ENCODE results near the gene PROC. TPM values are rescaled to one million over a fixed set of nuclear protein-coding genes. Genes with fewer than 3 reads are reported as not detected.

PROC gene
- total RNA-seq, 2 experiments from 2014 or later = 0.41 to 0.59 TPM

DNA sequence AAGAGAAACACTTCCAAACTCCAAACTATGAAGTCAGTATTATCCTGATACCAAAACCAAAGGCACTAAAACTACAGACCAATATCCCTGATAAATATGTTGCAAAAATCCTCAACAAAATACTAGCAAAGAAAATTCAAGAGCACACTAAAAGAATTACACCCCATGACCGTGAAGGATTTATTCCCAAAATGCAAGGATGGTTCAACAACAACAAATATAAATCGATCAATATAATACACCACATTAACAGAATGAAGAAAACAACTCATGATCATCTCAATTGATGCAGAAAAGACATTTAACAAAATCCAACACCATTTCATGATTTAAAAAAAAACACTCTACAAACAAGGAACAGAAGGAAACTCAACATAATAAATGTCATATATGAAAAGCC, 57.6 kb downstream of the PROC start:
- ChIA-PET POLR2A (interaction anchor here (0.7 kb wide), 1 partner anchor 48 kb away, joined by 3 read pairs; no protein-coding TSS in a partner anchor), CTCF (ENCODE audit: unreplicated experiment) (no interaction called here)
- H3K9me2 ChIP-seq (ENCODE audit: insufficient read depth, low read length) = no peaks in the 10 kb centered on the region
- no peak overlapping the region for H3K4me2 ChIP-seq (ENCODE audit: low read length)
- H3K36me3 ChIP-seq (ENCODE audit: insufficient read depth, low read length) = peaks cover 22% of the 10 kb centered on the region
- no peak overlapping the region for H3K4me3 ChIP-seq (ENCODE audit: low read depth, low read length, poor library complexity, severe bottlenecking)
- no peaks in the 10 kb centered on the region for H3K79me2 ChIP-seq (ENCODE audit: insufficient read depth, low read depth, low read length)
- no peak overlapping the region for H2AFZ ChIP-seq (ENCODE audit: low read length)
- DNase-seq (ENCODE audit: low spot score) = no peak
- no peak overlapping the region for H3K27ac ChIP-seq (ENCODE audit: low read depth, low read length, poor library complexity, severe bottlenecking)
- no TSS peak for BruUV-seq (replicated peaks)
- intact Hi-C loops (cut with micrococcal nuclease; ENCODE audit: unreplicated experiment) = no loop called here
- no peaks in the 10 kb centered on the region for H3K4me1 ChIP-seq (ENCODE audit: insufficient read depth, low read length, poor library complexity, severe bottlenecking)
- TF ChIP-seq, protein P1, sequence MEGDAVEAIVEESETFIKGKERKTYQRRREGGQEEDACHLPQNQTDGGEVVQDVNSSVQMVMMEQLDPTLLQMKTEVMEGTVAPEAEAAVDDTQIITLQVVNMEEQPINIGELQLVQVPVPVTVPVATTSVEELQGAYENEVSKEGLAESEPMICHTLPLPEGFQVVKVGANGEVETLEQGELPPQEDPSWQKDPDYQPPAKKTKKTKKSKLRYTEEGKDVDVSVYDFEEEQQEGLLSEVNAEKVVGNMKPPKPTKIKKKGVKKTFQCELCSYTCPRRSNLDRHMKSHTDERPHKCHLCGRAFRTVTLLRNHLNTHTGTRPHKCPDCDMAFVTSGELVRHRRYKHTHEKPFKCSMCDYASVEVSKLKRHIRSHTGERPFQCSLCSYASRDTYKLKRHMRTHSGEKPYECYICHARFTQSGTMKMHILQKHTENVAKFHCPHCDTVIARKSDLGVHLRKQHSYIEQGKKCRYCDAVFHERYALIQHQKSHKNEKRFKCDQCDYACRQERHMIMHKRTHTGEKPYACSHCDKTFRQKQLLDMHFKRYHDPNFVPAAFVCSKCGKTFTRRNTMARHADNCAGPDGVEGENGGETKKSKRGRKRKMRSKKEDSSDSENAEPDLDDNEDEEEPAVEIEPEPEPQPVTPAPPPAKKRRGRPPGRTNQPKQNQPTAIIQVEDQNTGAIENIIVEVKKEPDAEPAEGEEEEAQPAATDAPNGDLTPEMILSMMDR (conservative IDR thresholded peaks at IDR 0.05; ENCODE audit: low read length) = no peak
- no peak for TF ChIP-seq EZH2phosphoT487 (IDR thresholded peaks at IDR 0.05; ENCODE audit: borderline replicate concordance, low read depth, low read length)
- 0 out of 2 replicates have a peak, but pooled peaks cover 4% of the 10 kb centered on the region for H4K20me1 ChIP-seq (ENCODE audit: insufficient read depth, low read length)
- peaks cover 13% of the 10 kb centered on the region for H3K9me3 ChIP-seq (ENCODE audit: low read length)

Small RNA genes within 50 kb of the gene (microRNA-seq; reads per million reads assigned to microRNA genes)
- not detected for gene MIR4783 (ENCODE audit: borderline replicate concordance)

Small RNA genes within 50 kb of the gene (small RNA-seq; reads per million reads assigned to genes)
- gene MIR4783 (not detected), gene RNU4-48P (not detected)

Other genes with a start within 250 kb of the PROC start
- gene CYP27C1, start 198.1 kb upstream of the PROC start, total RNA-seq (2014; rRNA removed; shearing (Covaris generic)) = not detected in 2 replicates
- not detected in 2 replicates for gene CYP27C1, start 198.1 kb upstream of the PROC start, total RNA-seq (2022)
- gene ERCC3, start 124.3 kb upstream of the PROC start, total RNA-seq (2014; rRNA removed; shearing (Covaris generic)) = 35.1 and 41.9 TPM in 2 replicates
- gene ERCC3, start 124.3 kb upstream of the PROC start, total RNA-seq (2022) = 58.3 and 58.4 TPM in 2 replicates
- 33.2 and 47.5 TPM in 2 replicates for gene MAP3K2, start 30.5 kb upstream of the PROC start, total RNA-seq (2014; rRNA removed; shearing (Covaris generic))
- 52.5 and 55.9 TPM in 2 replicates for gene MAP3K2, start 30.5 kb upstream of the PROC start, total RNA-seq (2022)
- 49.2 and 70.4 TPM in 2 replicates for gene IWS1, start 108.1 kb downstream of the PROC start, total RNA-seq (2014; rRNA removed; shearing (Covaris generic))
- 56.5 and 56.9 TPM in 2 replicates for gene IWS1, start 108.1 kb downstream of the PROC start, total RNA-seq (2022)
- gene MYO7B, start 117.3 kb downstream of the PROC start, total RNA-seq (2014; rRNA removed; shearing (Covaris generic)) = not detected in 2 replicates
- 3.3 and 3.7 TPM in 2 replicates for gene MYO7B, start 117.3 kb downstream of the PROC start, total RNA-seq (2022)
- 0.22 TPM in 1 of 2 replicates, not detected in the other for gene GPR17, start 227.7 kb downstream of the PROC start, total RNA-seq (2014; rRNA removed; shearing (Covaris generic))
- gene GPR17, start 227.7 kb downstream of the PROC start, total RNA-seq (2022) = not detected in 2 replicates